ENCODE results near the gene SPATA9. TPM values are rescaled to one million over a fixed set of nuclear protein-coding genes. Genes with fewer than 3 reads are reported as not detected.

The SPATA9 gene
- total and polyA plus RNA-seq, 2 of the 13 experiments (the other 11 are each of a cell fraction or from before 2014, with no cell fraction given), result not detected

DNA sequence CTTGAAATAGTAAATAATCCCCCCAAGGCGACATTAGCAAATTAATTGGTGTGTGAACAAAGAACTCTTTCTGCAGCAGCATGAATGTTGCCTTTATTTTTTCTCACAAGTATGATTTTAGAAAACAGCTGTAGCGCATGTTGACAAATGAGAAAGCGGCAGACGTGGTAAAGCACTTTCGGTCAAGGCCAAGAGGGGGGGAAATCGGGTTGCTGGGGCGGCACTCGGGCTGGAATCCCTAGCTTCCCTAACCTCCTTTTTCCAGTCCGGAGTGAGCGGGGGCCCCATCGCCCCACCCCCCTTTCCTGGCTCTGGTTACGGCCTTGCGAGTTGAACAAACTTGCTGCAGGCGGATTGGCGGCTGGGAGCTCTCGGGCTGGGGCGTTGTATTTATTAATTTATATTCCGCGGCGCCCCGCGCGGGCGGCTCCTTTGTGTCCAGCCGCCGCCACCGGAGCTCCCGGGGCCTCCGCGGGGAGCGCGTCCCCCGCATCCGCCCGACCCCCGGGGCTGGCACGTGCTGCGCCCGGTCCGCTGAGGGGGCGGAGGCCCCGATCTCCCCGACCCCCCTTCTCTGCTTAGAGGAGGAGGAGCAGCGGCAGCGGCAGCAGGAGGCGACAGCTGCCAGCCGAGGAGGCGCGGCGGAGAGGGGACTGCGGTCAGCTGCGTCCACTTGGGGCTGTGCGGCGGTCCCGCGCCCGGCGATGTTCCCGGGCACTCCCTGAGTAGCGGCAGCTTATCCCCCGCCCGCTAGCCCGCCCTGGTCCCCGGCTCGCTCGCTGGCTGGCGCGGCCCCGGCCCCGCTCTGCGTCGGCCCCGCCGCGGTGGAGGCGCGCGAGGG is 48.2 kb upstream of the SPATA9 start, which contains the start of gene RHOBTB3 (continued):
- TF ChIP-seq SIX4 (CRISPR knock-in tag; IDR thresholded peaks at IDR 0.05) (peak; percentile 76), ZNF530 (CRISPR knock-in tag; IDR thresholded peaks at IDR 0.05; ENCODE audit: low read depth) (no peak), CENPT (CRISPR knock-in tag; IDR thresholded peaks at IDR 0.05; ENCODE audit: low read depth) (no peak), PHF8 (CRISPR knock-in tag; IDR thresholded peaks at IDR 0.05) (peak; percentile 67), RFX3 (CRISPR knock-in tag; IDR thresholded peaks at IDR 0.05) (no peak), ZNF709 (CRISPR knock-in tag; IDR thresholded peaks at IDR 0.05) (no peak; the same call in 1 of the 2 replicates), ASH2L (IDR thresholded peaks at IDR 0.05; ENCODE audit: insufficient read length, low read depth, low read length) (peak; percentile 79)
- TF ChIP-seq, protein P1, sequence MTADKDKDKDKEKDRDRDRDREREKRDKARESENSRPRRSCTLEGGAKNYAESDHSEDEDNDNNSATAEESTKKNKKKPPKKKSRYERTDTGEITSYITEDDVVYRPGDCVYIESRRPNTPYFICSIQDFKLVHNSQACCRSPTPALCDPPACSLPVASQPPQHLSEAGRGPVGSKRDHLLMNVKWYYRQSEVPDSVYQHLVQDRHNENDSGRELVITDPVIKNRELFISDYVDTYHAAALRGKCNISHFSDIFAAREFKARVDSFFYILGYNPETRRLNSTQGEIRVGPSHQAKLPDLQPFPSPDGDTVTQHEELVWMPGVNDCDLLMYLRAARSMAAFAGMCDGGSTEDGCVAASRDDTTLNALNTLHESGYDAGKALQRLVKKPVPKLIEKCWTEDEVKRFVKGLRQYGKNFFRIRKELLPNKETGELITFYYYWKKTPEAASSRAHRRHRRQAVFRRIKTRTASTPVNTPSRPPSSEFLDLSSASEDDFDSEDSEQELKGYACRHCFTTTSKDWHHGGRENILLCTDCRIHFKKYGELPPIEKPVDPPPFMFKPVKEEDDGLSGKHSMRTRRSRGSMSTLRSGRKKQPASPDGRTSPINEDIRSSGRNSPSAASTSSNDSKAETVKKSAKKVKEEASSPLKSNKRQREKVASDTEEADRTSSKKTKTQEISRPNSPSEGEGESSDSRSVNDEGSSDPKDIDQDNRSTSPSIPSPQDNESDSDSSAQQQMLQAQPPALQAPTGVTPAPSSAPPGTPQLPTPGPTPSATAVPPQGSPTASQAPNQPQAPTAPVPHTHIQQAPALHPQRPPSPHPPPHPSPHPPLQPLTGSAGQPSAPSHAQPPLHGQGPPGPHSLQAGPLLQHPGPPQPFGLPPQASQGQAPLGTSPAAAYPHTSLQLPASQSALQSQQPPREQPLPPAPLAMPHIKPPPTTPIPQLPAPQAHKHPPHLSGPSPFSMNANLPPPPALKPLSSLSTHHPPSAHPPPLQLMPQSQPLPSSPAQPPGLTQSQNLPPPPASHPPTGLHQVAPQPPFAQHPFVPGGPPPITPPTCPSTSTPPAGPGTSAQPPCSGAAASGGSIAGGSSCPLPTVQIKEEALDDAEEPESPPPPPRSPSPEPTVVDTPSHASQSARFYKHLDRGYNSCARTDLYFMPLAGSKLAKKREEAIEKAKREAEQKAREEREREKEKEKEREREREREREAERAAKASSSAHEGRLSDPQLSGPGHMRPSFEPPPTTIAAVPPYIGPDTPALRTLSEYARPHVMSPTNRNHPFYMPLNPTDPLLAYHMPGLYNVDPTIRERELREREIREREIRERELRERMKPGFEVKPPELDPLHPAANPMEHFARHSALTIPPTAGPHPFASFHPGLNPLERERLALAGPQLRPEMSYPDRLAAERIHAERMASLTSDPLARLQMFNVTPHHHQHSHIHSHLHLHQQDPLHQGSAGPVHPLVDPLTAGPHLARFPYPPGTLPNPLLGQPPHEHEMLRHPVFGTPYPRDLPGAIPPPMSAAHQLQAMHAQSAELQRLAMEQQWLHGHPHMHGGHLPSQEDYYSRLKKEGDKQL (CRISPR knock-in tag; IDR thresholded peaks at IDR 0.05; ENCODE audit: low read depth), result peak; percentile 29; the same call in 1 of the 2 replicates
- TF ChIP-seq, protein P2, sequence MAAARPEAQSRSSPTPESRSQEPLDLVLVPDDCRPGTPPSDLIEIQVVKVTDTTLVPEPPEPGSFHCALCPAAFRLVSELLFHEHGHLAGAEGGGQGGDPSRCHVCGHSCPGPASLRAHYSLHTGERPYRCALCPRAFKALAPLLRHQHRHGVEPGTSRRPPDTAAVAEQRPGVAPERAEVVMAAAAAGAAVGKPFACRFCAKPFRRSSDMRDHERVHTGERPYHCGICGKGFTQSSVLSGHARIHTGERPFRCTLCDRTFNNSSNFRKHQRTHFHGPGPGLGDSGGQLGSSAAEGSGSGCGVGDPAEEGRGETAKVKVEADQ (CRISPR knock-in tag; IDR thresholded peaks at IDR 0.05; ENCODE audit: borderline replicate concordance), result peak; percentile 19; the same call in 1 of the 2 replicates
- TF ChIP-seq, protein P3, sequence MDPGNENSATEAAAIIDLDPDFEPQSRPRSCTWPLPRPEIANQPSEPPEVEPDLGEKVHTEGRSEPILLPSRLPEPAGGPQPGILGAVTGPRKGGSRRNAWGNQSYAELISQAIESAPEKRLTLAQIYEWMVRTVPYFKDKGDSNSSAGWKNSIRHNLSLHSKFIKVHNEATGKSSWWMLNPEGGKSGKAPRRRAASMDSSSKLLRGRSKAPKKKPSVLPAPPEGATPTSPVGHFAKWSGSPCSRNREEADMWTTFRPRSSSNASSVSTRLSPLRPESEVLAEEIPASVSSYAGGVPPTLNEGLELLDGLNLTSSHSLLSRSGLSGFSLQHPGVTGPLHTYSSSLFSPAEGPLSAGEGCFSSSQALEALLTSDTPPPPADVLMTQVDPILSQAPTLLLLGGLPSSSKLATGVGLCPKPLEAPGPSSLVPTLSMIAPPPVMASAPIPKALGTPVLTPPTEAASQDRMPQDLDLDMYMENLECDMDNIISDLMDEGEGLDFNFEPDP (CRISPR knock-in tag; conservative IDR thresholded peaks at IDR 0.05), result no peak
- TF ChIP-seq, protein P4, sequence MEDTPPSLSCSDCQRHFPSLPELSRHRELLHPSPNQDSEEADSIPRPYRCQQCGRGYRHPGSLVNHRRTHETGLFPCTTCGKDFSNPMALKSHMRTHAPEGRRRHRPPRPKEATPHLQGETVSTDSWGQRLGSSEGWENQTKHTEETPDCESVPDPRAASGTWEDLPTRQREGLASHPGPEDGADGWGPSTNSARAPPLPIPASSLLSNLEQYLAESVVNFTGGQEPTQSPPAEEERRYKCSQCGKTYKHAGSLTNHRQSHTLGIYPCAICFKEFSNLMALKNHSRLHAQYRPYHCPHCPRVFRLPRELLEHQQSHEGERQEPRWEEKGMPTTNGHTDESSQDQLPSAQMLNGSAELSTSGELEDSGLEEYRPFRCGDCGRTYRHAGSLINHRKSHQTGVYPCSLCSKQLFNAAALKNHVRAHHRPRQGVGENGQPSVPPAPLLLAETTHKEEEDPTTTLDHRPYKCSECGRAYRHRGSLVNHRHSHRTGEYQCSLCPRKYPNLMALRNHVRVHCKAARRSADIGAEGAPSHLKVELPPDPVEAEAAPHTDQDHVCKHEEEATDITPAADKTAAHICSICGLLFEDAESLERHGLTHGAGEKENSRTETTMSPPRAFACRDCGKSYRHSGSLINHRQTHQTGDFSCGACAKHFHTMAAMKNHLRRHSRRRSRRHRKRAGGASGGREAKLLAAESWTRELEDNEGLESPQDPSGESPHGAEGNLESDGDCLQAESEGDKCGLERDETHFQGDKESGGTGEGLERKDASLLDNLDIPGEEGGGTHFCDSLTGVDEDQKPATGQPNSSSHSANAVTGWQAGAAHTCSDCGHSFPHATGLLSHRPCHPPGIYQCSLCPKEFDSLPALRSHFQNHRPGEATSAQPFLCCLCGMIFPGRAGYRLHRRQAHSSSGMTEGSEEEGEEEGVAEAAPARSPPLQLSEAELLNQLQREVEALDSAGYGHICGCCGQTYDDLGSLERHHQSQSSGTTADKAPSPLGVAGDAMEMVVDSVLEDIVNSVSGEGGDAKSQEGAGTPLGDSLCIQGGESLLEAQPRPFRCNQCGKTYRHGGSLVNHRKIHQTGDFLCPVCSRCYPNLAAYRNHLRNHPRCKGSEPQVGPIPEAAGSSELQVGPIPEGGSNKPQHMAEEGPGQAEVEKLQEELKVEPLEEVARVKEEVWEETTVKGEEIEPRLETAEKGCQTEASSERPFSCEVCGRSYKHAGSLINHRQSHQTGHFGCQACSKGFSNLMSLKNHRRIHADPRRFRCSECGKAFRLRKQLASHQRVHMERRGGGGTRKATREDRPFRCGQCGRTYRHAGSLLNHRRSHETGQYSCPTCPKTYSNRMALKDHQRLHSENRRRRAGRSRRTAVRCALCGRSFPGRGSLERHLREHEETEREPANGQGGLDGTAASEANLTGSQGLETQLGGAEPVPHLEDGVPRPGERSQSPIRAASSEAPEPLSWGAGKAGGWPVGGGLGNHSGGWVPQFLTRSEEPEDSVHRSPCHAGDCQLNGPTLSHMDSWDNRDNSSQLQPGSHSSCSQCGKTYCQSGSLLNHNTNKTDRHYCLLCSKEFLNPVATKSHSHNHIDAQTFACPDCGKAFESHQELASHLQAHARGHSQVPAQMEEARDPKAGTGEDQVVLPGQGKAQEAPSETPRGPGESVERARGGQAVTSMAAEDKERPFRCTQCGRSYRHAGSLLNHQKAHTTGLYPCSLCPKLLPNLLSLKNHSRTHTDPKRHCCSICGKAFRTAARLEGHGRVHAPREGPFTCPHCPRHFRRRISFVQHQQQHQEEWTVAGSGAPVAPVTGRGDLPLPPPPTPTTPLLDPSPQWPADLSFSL (CRISPR knock-in tag; IDR thresholded peaks at IDR 0.05), result no peak
